Activated CD8-positive, alpha-beta memory T cell treated with anti-CD3 and anti-CD28 coated beads, Interleukin-2, amount 10 ng/mL, durations not matched to agents 7 days and 5 days (primary cell): ENCODE results near the gene SERPINA3. TPM values are rescaled to one million over a fixed set of nuclear protein-coding genes. Genes with fewer than 3 reads are reported as not detected.

Experiments used
- ATAC-seq: fragments of 150-1000 bp; cut with Tn5 transposase; one replicate; pipeline ENCODE4 v1.10.0; 2021; ENCODE audit warnings: moderate library complexity
- CTCF ChIA-PET: fragments of 350-600 bp; sonication (Branson Sonifier 250); formaldehyde crosslinking; loops from one replicate; lab custom pipeline; 2021; ENCODE audit warnings: antibody characterized with exemption; lab: Charles Lee
- DNase-seq: peaks from one replicate; pipeline ENCODE4 v3.0.0-alpha.2; 2020
- H3K27ac Mint-ChIP-seq: one replicate; pipeline ENCODE4 v1.8.0; 2021; ENCODE audit warnings: mild to moderate bottlenecking, mixed read lengths
- H3K27me3 Mint-ChIP-seq: one replicate; pipeline ENCODE4 v1.8.0; 2021; ENCODE audit warnings: mixed read lengths
- H3K36me3 Mint-ChIP-seq: one replicate; pipeline ENCODE4 v1.8.0; 2021; ENCODE audit warnings: mild to moderate bottlenecking, mixed read lengths
- H3K4me1 Mint-ChIP-seq: one replicate; pipeline ENCODE4 v1.8.0; 2021; ENCODE audit warnings: mixed read lengths
- H3K4me3 Mint-ChIP-seq: one replicate; pipeline ENCODE4 v1.8.0; 2021; ENCODE audit warnings: mild to moderate bottlenecking, moderate library complexity, mixed read lengths
- H3K9me3 Mint-ChIP-seq: one replicate; pipeline ENCODE4 v1.8.0; 2022; ENCODE audit warnings: low read depth, mixed read lengths
- total RNA-seq, 2 experiments: library from RNA; stranded (reverse); gene quantifications; one replicate each; pipeline ENCODE4 v1.2.3, GENCODE V29; 2021

SERPINA3 gene
- total RNA-seq: not detected

- DNase-seq (no peak), ATAC-seq (no peak)
- CTCF ChIA-PET: no interaction called here
- H3K4me3 Mint-ChIP-seq: no peak within 1 kb of the TSS
- no peaks in the 10 kb centered on the region for H3K4me1 Mint-ChIP-seq
- H3K27me3 Mint-ChIP-seq: no peaks in the 10 kb centered on the region
- H3K36me3 Mint-ChIP-seq: no peaks in the 10 kb centered on the region
- H3K27ac Mint-ChIP-seq: no peak within 1 kb of the TSS
- H3K9me3 Mint-ChIP-seq: no peaks in the 10 kb centered on the region
Observed at GRCh38 chr14:94612174-94612573, at the start of gene SERPINA3. Gene SERPINA3 (plus strand): TSS chr14:94612391. CDS start chr14:94614442, 2,051 bp downstream.

GRCh38 chr14:94562941-94563883 lies 49.0 kb upstream of the SERPINA3 start:
- H3K27ac Mint-ChIP-seq: no peak overlapping the region
- no peaks in the 10 kb centered on the region for H3K9me3 Mint-ChIP-seq
- H3K27me3 Mint-ChIP-seq: no peaks in the 10 kb centered on the region
- DNase-seq (no peak), ATAC-seq (no peak)
- CTCF ChIA-PET: no interaction called here
- no peak overlapping the region for H3K4me3 Mint-ChIP-seq
- H3K4me1 Mint-ChIP-seq: no peaks in the 10 kb centered on the region
- H3K36me3 Mint-ChIP-seq: no peaks in the 10 kb centered on the region

- no peaks in the 10 kb centered on the region for H3K36me3 Mint-ChIP-seq
- CTCF ChIA-PET: no interaction called here
- no peaks in the 10 kb centered on the region for H3K9me3 Mint-ChIP-seq
- no peak overlapping the region for H3K4me3 Mint-ChIP-seq
- DNase-seq: no peak
- no peak overlapping the region for H3K27ac Mint-ChIP-seq
- H3K4me1 Mint-ChIP-seq: no peaks in the 10 kb centered on the region
- no peak for ATAC-seq
- H3K27me3 Mint-ChIP-seq: no peaks in the 10 kb centered on the region
Observed at GRCh38 chr14:94564381-94564780, 47.8 kb upstream of the SERPINA3 start.

- Mint-ChIP-seq H3K27ac (no peak overlapping the region), H3K4me1 (no peaks in the 10 kb centered on the region), H3K9me3 (no peaks in the 10 kb centered on the region), H3K36me3 (no peaks in the 10 kb centered on the region), H3K4me3 (no peak overlapping the region), H3K27me3 (no peaks in the 10 kb centered on the region)
- DNase-seq: no peak
- no peak for ATAC-seq
- CTCF ChIA-PET: no interaction called here
Observed at GRCh38 chr14:94568186-94568585, 44.0 kb upstream of the SERPINA3 start.

- H3K36me3 Mint-ChIP-seq: no peaks in the 10 kb centered on the region
- H3K27ac Mint-ChIP-seq: no peak overlapping the region
- H3K4me3 Mint-ChIP-seq: no peak overlapping the region
- H3K9me3 Mint-ChIP-seq: no peaks in the 10 kb centered on the region
- H3K27me3 Mint-ChIP-seq: no peaks in the 10 kb centered on the region
- no peak for ATAC-seq
- DNase-seq: no peak
- CTCF ChIA-PET: no interaction called here
- H3K4me1 Mint-ChIP-seq: no peaks in the 10 kb centered on the region
Observed at GRCh38 chr14:94569381-94570001, 42.7 kb upstream of the SERPINA3 start.

GRCh38 chr14:94570002-94570400 lies 42.2 kb upstream of the SERPINA3 start:
- no peaks in the 10 kb centered on the region for H3K9me3 Mint-ChIP-seq
- no peak overlapping the region for H3K4me3 Mint-ChIP-seq
- DNase-seq (no peak), ATAC-seq (no peak)
- H3K27ac Mint-ChIP-seq: no peak overlapping the region
- H3K36me3 Mint-ChIP-seq: no peaks in the 10 kb centered on the region
- no peaks in the 10 kb centered on the region for H3K27me3 Mint-ChIP-seq
- CTCF ChIA-PET: no interaction called here
- no peaks in the 10 kb centered on the region for H3K4me1 Mint-ChIP-seq

- CTCF ChIA-PET: no interaction called here
Observed at GRCh38 chr14:94570440-94570839, 41.8 kb upstream of the SERPINA3 start.

GRCh38 chr14:94571395-94571794 lies 40.8 kb upstream of the SERPINA3 start:
- DNase-seq (no peak), ATAC-seq (no peak)
- no peak overlapping the region for H3K4me3 Mint-ChIP-seq
- CTCF ChIA-PET: no interaction called here
- no peaks in the 10 kb centered on the region for H3K4me1 Mint-ChIP-seq
- no peaks in the 10 kb centered on the region for H3K36me3 Mint-ChIP-seq
- no peaks in the 10 kb centered on the region for H3K9me3 Mint-ChIP-seq
- no peak overlapping the region for H3K27ac Mint-ChIP-seq
- H3K27me3 Mint-ChIP-seq: no peaks in the 10 kb centered on the region

More at GRCh38 chr14:94570440-94570839, 41.8 kb upstream of the SERPINA3 start:
- Mint-ChIP-seq H3K36me3 (no peaks in the 10 kb centered on the region), H3K4me3 (no peak overlapping the region), H3K27ac (no peak overlapping the region), H3K27me3 (no peaks in the 10 kb centered on the region), H3K4me1 (no peaks in the 10 kb centered on the region), H3K9me3 (no peaks in the 10 kb centered on the region)
- ATAC-seq: no peak
- no peak for DNase-seq

GRCh38 chr14:94571950-94572349 lies 40.2 kb upstream of the SERPINA3 start:
- H3K27ac Mint-ChIP-seq: no peak overlapping the region
- no peaks in the 10 kb centered on the region for H3K4me1 Mint-ChIP-seq
- DNase-seq: no peak
- H3K9me3 Mint-ChIP-seq: no peaks in the 10 kb centered on the region
- no peaks in the 10 kb centered on the region for H3K27me3 Mint-ChIP-seq
- CTCF ChIA-PET: no interaction called here
- ATAC-seq: no peak
- H3K36me3 Mint-ChIP-seq: no peaks in the 10 kb centered on the region
- no peak overlapping the region for H3K4me3 Mint-ChIP-seq

GRCh38 chr14:94572637-94573303 lies 39.4 kb upstream of the SERPINA3 start:
- CTCF ChIA-PET: no interaction called here
- no peaks in the 10 kb centered on the region for H3K9me3 Mint-ChIP-seq

GRCh38 chr14:94573475-94574277 lies 38.5 kb upstream of the SERPINA3 start:
- H3K36me3 Mint-ChIP-seq: no peaks in the 10 kb centered on the region
- DNase-seq: no peak
- CTCF ChIA-PET: no interaction called here
- no peak for ATAC-seq
- no peaks in the 10 kb centered on the region for H3K4me1 Mint-ChIP-seq
- no peak overlapping the region for H3K4me3 Mint-ChIP-seq
- H3K27me3 Mint-ChIP-seq: no peaks in the 10 kb centered on the region
- H3K27ac Mint-ChIP-seq: no peak overlapping the region
- no peaks in the 10 kb centered on the region for H3K9me3 Mint-ChIP-seq

More at GRCh38 chr14:94572637-94573303, 39.4 kb upstream of the SERPINA3 start:
- Mint-ChIP-seq H3K4me1 (no peaks in the 10 kb centered on the region), H3K27ac (no peak overlapping the region), H3K27me3 (no peaks in the 10 kb centered on the region), H3K4me3 (no peak overlapping the region), H3K36me3 (no peaks in the 10 kb centered on the region)
- DNase-seq (no peak), ATAC-seq (no peak)

- Mint-ChIP-seq H3K4me1 (no peaks in the 10 kb centered on the region), H3K4me3 (no peak overlapping the region), H3K9me3 (no peaks in the 10 kb centered on the region), H3K27ac (no peak overlapping the region), H3K36me3 (no peaks in the 10 kb centered on the region), H3K27me3 (no peaks in the 10 kb centered on the region)
- ATAC-seq: no peak
- no peak for DNase-seq
- CTCF ChIA-PET: no interaction called here
Observed at GRCh38 chr14:94574336-94574735, 37.9 kb upstream of the SERPINA3 start.
